Stimulated activated CD4-positive, alpha-beta T cell treated with anti-CD3 and anti-CD28 coated beads, Interleukin-12 subunit alpha, Interleukin-12 subunit beta, amount 100 ng/mL, for 24 hours (primary cell): ENCODE measurements around the gene FGF16.
"Not testable (repeated sequence)": the region's sequence is repeated elsewhere in the genome, so short reads cannot be mapped to it uniquely, and the experiment has no call there.

ENCODE experiments used
- DNase-seq, 2 experiments: peaks; one replicate each; pipeline ENCODE4 v3.0.0-alpha.2; 2020; ENCODE audit warnings: low read depth in 2 of 2

The FGF16 gene

GRCh38 chrX:77446908-77447652, at the start of gene FGF16:
Gene FGF16 (plus strand): TSS chrX:77447389. CDS start chrX:77447675, 286 bp downstream.
- DNase-seq, result no peak

- no peak for DNase-seq
Measured at GRCh38 chrX:77398330-77398954, 48.7 kb upstream of the FGF16 start.

- DNase-seq, result no peak
Measured at GRCh38 chrX:77404419-77404818, 42.8 kb upstream of the FGF16 start.

DNA sequence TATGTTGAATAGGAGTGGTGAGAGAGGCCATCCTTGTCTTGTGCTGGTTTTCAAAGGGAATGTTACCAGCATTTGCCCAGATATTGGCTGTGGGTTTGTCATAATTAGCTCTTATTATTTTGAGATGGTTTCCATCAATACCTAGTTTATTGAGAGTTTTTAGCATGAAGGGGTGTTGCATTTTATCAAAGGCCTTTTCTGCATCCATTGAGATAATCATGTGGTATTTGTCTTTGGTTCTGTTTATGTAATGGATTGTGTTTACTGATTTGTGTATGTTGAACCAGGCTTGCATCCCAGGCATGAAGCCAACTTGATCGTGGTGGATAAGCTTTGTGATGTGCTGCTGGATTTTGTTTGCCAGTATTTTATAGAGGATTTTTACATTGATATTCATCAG, 39.4 kb upstream of the FGF16 start:
- not testable (repeated sequence) for DNase-seq

GRCh38 chrX:77412631-77413030, 34.6 kb upstream of the FGF16 start:
- DNase-seq, result no peak

- DNase-seq, result no peak
Measured at GRCh38 chrX:77415161-77415560, 32.0 kb upstream of the FGF16 start.

DNA sequence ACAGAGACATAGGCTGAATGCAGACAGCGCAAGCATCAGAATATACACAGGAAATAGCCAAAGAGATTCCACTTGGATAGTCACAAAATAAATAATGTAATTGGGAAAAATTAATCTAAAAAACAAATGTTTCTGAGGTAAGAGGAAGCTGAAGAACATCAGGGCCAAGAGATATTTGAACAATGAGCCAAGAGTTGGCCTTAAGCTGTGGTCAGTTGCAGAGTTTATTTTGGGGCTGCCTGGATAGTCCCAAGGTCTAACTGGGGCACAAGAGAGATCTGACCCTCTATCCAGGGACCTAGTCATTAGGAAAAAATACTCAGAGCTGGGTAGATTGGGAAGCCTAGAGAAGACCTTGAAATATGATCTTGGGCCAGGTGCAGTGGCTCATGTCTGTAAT, 31.3 kb upstream of the FGF16 start:
- DNase-seq, result no peak

DNA sequence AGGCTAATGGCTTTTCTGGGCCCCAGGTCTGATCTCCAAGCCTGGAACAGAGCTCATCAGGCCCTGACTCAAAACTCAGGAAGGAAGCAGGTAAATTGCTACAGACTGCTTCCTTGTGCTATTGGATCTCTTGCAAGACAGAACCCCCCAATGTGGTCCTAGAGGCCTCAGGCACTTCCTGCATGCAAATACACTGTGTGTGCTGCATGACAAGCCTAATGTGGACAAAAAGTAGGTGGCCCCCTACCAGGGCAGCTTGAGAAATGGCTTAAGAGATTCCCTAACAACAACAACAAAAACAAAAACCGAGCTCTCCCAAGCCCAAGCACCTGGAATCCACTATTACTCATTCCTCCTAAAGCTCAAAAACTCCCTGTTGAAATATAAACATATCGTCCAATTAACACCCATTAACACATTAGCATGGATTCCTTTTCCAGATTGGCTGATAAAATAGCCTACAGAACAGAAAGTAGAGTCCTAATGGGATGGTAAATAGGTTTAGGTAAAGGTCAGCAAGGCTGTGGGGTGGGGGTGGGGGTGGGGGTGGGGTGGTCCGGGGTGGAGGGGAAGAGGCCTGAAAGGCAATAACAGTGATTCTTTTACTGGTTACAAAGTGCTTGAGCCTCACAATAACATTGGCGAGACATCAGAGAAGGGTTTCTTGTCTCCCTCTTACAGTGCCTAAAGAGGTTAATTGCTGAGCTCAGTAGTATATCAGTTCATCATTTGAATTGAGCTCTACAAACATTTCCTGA, 24.1 kb upstream of the FGF16 start:
- DNase-seq, result no peak

- DNase-seq, result no peak
Measured at GRCh38 chrX:77426811-77427210, 20.4 kb upstream of the FGF16 start.

GRCh38 chrX:77427611-77428010, 19.6 kb upstream of the FGF16 start:
- no peak for DNase-seq

GRCh38 chrX:77428551-77428950, 18.6 kb upstream of the FGF16 start:
- no peak for DNase-seq

- DNase-seq, result no peak
Measured at GRCh38 chrX:77431227-77431626, 16.0 kb upstream of the FGF16 start.

GRCh38 chrX:77433001-77433400, 14.2 kb upstream of the FGF16 start:
- DNase-seq, result no peak

- DNase-seq, result no peak
Measured at GRCh38 chrX:77434962-77435361, 12.2 kb upstream of the FGF16 start.

DNA sequence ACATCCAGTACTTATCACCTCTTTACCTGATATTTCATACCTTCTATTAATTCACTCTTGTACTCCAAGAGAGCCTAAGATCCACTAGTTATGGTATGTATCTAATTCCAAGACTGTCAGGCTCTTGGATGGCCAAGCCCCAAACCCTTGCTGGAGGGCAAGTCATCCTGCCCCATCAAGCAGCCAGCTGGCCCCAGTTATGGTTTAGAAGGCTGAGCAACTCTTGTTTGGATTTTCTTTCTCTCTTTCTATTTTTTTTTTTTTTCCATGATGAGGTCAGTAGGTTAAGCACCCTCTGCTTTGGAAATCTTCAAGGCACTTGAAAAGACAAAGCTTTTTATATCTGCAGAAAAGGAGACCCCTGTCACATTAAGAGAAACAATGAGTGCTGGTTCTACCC, 10.9 kb upstream of the FGF16 start:
- DNase-seq, result no peak

GRCh38 chrX:77436682-77437081, 10.5 kb upstream of the FGF16 start:
- DNase-seq, result no peak

DNA sequence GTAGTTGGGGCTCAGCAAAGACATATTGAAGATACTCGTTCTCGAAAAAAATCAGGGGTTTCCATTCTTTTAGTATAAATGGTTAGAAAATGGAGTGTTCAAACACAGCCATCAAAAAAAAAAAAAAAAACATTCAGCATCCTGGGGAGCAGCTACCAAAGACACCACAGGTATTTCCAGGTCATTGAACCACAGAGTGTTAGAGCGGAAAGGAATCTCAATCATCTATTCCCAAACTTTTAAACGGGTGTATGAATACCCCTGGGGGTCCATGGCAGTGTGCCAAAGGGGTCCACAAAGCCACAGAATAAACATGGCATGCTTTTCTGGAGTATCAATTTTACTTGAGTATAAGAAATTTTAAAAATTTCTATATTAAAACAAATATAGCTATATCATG, 6.9 kb upstream of the FGF16 start:
- no peak for DNase-seq

- DNase-seq, result no peak
Measured at GRCh38 chrX:77441033-77441432, 6.2 kb upstream of the FGF16 start.

- no peak for DNase-seq
Measured at GRCh38 chrX:77441479-77441878, 5.7 kb upstream of the FGF16 start.

GRCh38 chrX:77442728-77443127, 4.5 kb upstream of the FGF16 start:
- no peak for DNase-seq

DNA sequence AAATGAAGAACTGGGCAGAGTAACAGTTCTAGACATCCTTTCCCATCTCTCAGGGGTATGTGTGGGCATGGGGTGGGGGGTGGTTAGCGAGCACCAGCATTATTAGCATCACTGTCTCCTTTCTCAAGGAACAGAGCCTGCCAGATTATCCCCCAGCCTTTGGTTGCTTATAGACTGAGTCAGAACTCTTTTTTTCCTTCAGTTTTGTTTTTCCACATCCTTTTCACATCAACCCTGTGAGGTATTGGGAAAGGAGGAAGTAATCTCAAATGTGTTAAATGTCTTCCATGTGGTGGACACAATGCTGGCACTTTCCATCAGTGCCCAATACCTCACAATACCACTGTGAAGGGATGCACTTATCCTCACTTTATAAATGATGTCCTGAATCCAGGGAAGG, 3.1 kb upstream of the FGF16 start:
- DNase-seq, result no peak

DNA sequence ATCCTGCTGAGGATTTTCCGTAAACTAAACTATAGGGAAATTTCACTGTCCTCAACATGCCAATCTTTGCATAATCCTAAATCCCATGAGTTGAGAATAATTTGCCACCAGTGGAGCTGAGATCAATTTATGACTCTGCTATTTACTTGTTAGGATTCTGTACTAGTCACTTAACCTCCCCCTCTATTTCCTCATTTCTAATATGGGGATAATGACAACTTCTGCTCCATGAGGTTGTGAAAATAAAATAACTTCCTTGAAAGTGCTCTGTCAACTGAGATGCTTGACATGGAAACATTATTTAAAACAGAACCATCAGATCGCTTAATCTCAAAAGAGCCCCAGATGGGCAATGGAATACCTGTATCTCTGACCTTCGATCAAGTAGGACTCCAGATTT, 2.6 kb upstream of the FGF16 start:
- DNase-seq, result no peak

GRCh38 chrX:77446029-77446585, 1.1 kb upstream of the FGF16 start:
- DNase-seq, result no peak
